PC-3 (cell line): ENCODE results near the gene PRR5. TPM values are rescaled to one million over a fixed set of nuclear protein-coding genes. Genes with fewer than 3 reads are reported as not detected.

Source experiments
- ATAC-seq: fragments of 200-7000 bp; cut with Tn5 transposase; 2 replicates; pipeline ENCODE4 v1.9.1; 2020; ENCODE audit warnings: mild to moderate bottlenecking, moderate library complexity
- BruUV-seq: library from RNA; stranded (reverse); fragments of 400-500 nt; replicated peaks from 2 replicates; lab custom pipeline; 2021; lab: Mats Ljungman, UMichigan
- CTCF ChIA-PET: fragments of 300-600 bp; sonication (Branson Sonifier 250); formaldehyde crosslinking; loops from one replicate; lab custom pipeline; 2022; ENCODE audit warnings: antibody characterized with exemption; lab: Charles Lee
- POLR2A ChIA-PET: fragments of 300-600 bp; sonication (Branson Sonifier 250); formaldehyde crosslinking; loops from one replicate; lab custom pipeline; 2022; ENCODE audit warnings: antibody characterized with exemption; ENCODE audit not compliant: unreplicated experiment; lab: Charles Lee
- DNase-seq: peaks from one replicate; pipeline ENCODE4 v3.0.0-alpha.2; 2015
- H2AFZ ChIP-seq: fragments of 300-600 bp; sonication (generic); 2 replicates; pipeline ENCODE4 v1.6.0; 2016; ENCODE audit warnings: antibody characterized with exemption, low read length
- H3F3A ChIP-seq: fragments of 300-600 bp; sonication (generic); one replicate; pipeline ENCODE4 v1.6.0; 2017; ENCODE audit warnings: antibody characterized with exemption, low read length, control low read depth, mild to moderate bottlenecking; ENCODE audit not compliant: unreplicated experiment
- H3K27ac ChIP-seq: fragments of 300-600 bp; sonication (generic); 2 replicates; pipeline ENCODE4 v1.5.1; 2016; ENCODE audit warnings: mild to moderate bottlenecking, low read length
- H3K27me3 ChIP-seq: fragments of 300-600 bp; sonication (generic); 2 replicates; pipeline ENCODE4 v1.6.1; 2016; ENCODE audit warnings: low read length, mixed read lengths
- H3K36me3 ChIP-seq: fragments of 300-600 bp; sonication (generic); 2 replicates; pipeline ENCODE4 v1.6.1; 2016; ENCODE audit warnings: low read depth, mixed run types, low read length, mixed read lengths
- H3K4me1 ChIP-seq: fragments of 300-600 bp; sonication (generic); 2 replicates; pipeline ENCODE4 v1.5.1; 2016; ENCODE audit warnings: low read length; ENCODE audit not compliant: insufficient read depth
- H3K4me2 ChIP-seq: fragments of 300-600 bp; sonication (generic); 2 replicates; pipeline ENCODE4 v1.6.0; 2016; ENCODE audit warnings: low read length
- H3K4me3 ChIP-seq: fragments of 300-600 bp; sonication (generic); 2 replicates; pipeline ENCODE4 v1.5.1; 2016; ENCODE audit warnings: mild to moderate bottlenecking, low read length, mixed read lengths
- H3K79me2 ChIP-seq: fragments of 300-600 bp; sonication (generic); 2 replicates; pipeline ENCODE4 v1.6.1; 2017; ENCODE audit warnings: low read length, mixed read lengths
- H3K9ac ChIP-seq: fragments of 300-600 bp; sonication (generic); 2 replicates; pipeline ENCODE4 v1.6.0; 2016; ENCODE audit warnings: mild to moderate bottlenecking, low read length
- H3K9me2 ChIP-seq: fragments of 300-600 bp; sonication (generic); replicated peaks from 2 replicates; pipeline ENCODE4 v1.6.1; 2016; ENCODE audit warnings: mixed run types, low read length, mixed read lengths
- H3K9me3 ChIP-seq: fragments of 300-600 bp; sonication (generic); 2 replicates; pipeline ENCODE4 v1.6.1; 2016; ENCODE audit warnings: low read length, mixed read lengths
- H4K20me1 ChIP-seq: fragments of 300-600 bp; sonication (generic); 2 replicates; pipeline ENCODE4 v1.6.1; 2016; ENCODE audit warnings: low read length, mixed read lengths
- EZH2 ChIP-seq: fragments of 300-600 bp; sonication (generic); IDR thresholded peaks from one replicate; pipeline ENCODE4 v1.6.1; 2017; ENCODE audit warnings: antibody characterized with exemption, mild to moderate bottlenecking, low read length; ENCODE audit not compliant: unreplicated experiment
- EZH2phosphoT487 ChIP-seq: fragments of 300-600 bp; sonication (generic); IDR thresholded peaks from 2 replicates; pipeline ENCODE4 v1.6.1; 2018; ENCODE audit warnings: mild to moderate bottlenecking, antibody characterized with exemption, low read length, borderline replicate concordance
- intact Hi-C: fragments of 100-400 bp; cut with micrococcal nuclease; formaldehyde crosslinking; loops from 2 replicates; pipeline ENCODE4 v1.9.0; 2023
- total RNA-seq: library from RNA; depleted of rRNA; stranded (reverse); fragments of >200 nt; gene quantifications from 2 replicates; pipeline ENCODE4 v1.2.3, GENCODE V29; 2014
- TF ChIP-seq, protein P1 (sequence below): fragments of 300-600 bp; sonication (generic); conservative IDR thresholded peaks from 2 replicates; pipeline ENCODE4 v1.5.1; 2017; ENCODE audit warnings: antibody characterized with exemption, low read depth, mild to moderate bottlenecking, low read length

Gene PRR5
- total RNA-seq, 1 experiment from 2014 or later, result 14.5 TPM

DNA sequence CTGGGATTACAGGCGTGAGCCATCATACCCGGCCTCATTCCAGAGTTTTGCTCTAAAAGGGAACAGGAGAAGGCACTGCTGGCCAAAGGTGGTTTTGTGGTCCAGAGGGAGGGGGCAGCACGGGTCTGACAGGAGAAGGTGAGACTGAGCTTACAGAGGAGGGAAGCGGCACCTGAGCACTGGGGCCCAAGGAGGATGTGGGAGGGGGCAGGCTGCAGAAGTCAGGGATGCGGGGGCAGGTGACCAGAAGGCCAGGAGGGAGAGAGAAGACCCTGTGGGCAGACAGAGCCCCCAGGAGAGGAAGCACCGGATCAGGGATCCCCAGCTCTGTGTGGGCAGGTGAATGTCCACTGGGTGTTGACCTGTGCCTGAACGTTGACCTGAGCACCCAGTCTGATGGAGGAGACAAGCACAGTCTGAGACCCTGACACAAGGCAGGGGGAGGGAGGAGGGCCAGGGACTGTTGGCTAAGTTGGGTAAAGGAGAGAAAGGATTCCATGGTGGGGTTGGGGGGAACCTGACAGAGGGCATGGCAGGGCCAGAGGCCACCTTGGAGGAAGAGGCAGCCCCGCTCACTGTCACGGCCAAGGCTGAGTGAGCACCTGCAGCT, 12.0 kb upstream of the PRR5 start:
- ChIA-PET POLR2A (interaction anchor here (0.6 kb wide), 1 partner anchor 140 kb away, joined by 3 read pairs; no protein-coding TSS in a partner anchor), CTCF (no interaction called here)
- H3K4me3 ChIP-seq, result no peak overlapping the region
- TF ChIP-seq EZH2 (no peak), EZH2phosphoT487 (no peak)
- TF ChIP-seq, protein P1, sequence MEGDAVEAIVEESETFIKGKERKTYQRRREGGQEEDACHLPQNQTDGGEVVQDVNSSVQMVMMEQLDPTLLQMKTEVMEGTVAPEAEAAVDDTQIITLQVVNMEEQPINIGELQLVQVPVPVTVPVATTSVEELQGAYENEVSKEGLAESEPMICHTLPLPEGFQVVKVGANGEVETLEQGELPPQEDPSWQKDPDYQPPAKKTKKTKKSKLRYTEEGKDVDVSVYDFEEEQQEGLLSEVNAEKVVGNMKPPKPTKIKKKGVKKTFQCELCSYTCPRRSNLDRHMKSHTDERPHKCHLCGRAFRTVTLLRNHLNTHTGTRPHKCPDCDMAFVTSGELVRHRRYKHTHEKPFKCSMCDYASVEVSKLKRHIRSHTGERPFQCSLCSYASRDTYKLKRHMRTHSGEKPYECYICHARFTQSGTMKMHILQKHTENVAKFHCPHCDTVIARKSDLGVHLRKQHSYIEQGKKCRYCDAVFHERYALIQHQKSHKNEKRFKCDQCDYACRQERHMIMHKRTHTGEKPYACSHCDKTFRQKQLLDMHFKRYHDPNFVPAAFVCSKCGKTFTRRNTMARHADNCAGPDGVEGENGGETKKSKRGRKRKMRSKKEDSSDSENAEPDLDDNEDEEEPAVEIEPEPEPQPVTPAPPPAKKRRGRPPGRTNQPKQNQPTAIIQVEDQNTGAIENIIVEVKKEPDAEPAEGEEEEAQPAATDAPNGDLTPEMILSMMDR, result no peak
- H3K9me2 ChIP-seq, result no peaks in the 10 kb centered on the region
- no peak overlapping the region for H3K27ac ChIP-seq
- H3K9me3 ChIP-seq, result no peaks in the 10 kb centered on the region
- H2AFZ ChIP-seq, result no peak overlapping the region
- ATAC-seq (no peak), DNase-seq (no peak)
- H4K20me1 ChIP-seq, result no peaks in the 10 kb centered on the region
- no peaks in the 10 kb centered on the region for H3F3A ChIP-seq
- H3K4me2 ChIP-seq, result no peak overlapping the region
- H3K4me1 ChIP-seq, result peaks cover 3% of the 10 kb centered on the region
- H3K27me3 ChIP-seq, result no peaks in the 10 kb centered on the region
- intact Hi-C loops, result no loop called here
- no peaks in the 10 kb centered on the region for H3K36me3 ChIP-seq
- no peaks in the 10 kb centered on the region for H3K79me2 ChIP-seq
- BruUV-seq, result no TSS peak
- H3K9ac ChIP-seq, result no peak overlapping the region

DNA sequence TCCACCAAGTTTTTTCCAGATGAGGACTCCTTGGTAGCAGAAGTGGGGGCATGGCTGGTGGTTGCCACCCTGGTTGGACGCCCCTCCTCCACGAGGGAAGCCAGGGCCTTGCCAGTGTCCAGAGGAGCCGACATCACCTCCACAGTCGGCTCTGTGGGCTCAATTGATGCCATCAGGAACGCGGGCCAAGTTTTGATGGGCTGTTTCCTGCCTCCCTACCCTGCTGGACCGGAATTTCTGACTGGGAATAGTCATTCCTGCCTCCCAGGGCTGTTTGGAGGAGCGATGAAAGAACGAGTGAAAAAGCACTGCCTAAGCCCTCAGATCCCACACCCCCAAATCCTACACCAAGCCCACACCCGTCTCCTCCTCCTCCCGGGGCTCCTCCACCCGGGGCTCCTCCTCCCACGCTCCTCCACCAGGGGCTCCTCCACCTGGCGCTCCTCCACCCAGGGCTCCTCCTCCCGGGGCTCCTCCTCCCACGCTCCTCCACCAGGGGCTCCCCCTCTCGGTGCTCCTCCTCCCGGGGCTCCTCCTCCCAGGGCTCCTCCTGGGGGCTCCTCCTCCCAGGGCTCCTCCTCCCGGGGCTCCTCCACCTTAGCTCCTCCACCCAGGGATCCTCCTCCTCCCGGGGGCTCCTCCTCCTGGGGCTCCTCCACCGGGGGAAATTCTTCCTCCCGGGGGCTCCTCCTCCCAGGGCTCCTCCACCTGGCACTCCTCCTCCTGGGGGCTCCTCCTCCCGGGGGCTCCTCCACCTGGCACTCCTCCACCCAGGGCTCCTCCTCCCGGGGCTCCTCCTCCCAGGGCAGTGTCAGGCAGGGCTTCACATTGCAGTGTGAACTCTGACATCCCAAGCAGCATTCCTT, 10.0 kb upstream of the PRR5 start:
- POLR2A ChIA-PET, result no interaction called here
- no TSS peak for BruUV-seq

More for the DNA sequence above, 10.0 kb upstream of the PRR5 start:
- no peaks in the 10 kb centered on the region for H3K9me2 ChIP-seq
- TF ChIP-seq, protein P1, result no peak
- TF ChIP-seq EZH2phosphoT487 (no peak), EZH2 (no peak)
- H3K79me2 ChIP-seq, result no peaks in the 10 kb centered on the region
- H3F3A ChIP-seq, result no peaks in the 10 kb centered on the region
- no peaks in the 10 kb centered on the region for H3K36me3 ChIP-seq
- H3K4me3 ChIP-seq, result no peak overlapping the region
- peak overlapping the region; percentile 21; the same call in 1 of the 2 replicates for H2AFZ ChIP-seq
- H3K4me1 ChIP-seq, result no peaks in the 10 kb centered on the region; the same call in 1 of the 2 replicates
- no peaks in the 10 kb centered on the region for H3K9me3 ChIP-seq
- H4K20me1 ChIP-seq, result no peaks in the 10 kb centered on the region
- DNase-seq, result peak; percentile 60
- peak overlapping the region; percentile 21; the same call in 1 of the 2 replicates for H3K4me2 ChIP-seq
- no peak overlapping the region for H3K9ac ChIP-seq
- intact Hi-C loops, result no loop called here
- no peaks in the 10 kb centered on the region for H3K27me3 ChIP-seq
- peak; percentile 43 for ATAC-seq
- CTCF ChIA-PET, result no interaction called here
- no peak overlapping the region for H3K27ac ChIP-seq
